ENCODE results near the gene CFAP69.
"Not testable (repeated sequence)": the region's sequence is repeated elsewhere in the genome, so short reads cannot be mapped to it uniquely, and the experiment has no call there.

The CFAP69 gene

DNA sequence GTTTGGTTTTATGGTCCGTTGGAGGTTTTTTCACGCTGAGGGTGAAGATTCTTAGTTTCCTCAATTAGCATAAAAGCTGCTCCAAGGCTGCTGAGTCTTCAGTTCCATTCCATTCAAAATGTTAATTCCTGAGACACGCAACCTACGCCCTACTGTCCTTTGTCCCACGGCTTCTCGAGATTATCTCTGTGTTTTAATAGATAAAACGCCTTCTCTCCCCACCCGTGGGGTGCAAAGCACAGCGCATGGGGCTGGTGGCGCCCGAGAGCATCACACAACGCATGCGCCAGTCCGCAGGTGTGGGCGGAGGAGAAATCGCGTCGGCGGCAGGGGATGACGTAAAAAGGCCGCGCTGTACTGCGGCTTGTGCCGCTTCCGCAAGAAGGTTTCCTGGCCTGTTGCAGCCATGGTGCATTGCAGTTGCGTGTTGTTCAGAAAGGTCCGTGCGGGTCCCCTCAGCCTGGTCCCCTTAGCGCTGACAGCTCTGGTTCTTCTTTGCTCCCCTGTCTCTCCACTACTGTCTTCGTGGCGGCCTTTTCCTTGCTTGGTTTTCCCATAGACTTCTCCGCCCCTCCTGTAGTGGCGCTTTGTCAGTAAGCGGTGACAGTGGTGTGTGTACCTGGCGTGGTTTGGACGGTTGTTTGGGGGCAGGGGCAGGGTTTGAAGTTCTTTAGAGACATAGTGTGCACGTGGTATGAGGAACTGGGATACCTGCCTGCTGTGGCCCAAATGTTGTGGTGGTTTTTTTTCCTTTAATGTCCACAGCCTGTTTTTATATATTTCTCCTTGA is 101.6 kb downstream of the CFAP69 start, which contains the start of gene GTPBP10:
Gene GTPBP10, plus strand, starts transcription at position 381 of the 790 bp plus-strand sequence. Its CDS starts 26 bp downstream, at position 407.
- CTCF ChIA-PET: interaction anchor here (0.8 kb wide), 2 partner anchors 25 to 36 kb away, joined by 3 read pairs; partner anchors contain the start of gene FAM237B
- TF ChIP-seq FOXK2 (IDR thresholded peaks at IDR 0.05) (no peak), TARDBP (IDR thresholded peaks at IDR 0.05) (no peak), BHLHE40 (IDR thresholded peaks at IDR 0.05; ENCODE audit: borderline replicate concordance) (no peak), ELF4 (IDR thresholded peaks at IDR 0.05) (peak; percentile 83), SUZ12 (IDR thresholded peaks at IDR 0.05) (no peak), L3MBTL2 (conservative IDR thresholded peaks at IDR 0.05) (peak; percentile 71), PKNOX1 (IDR thresholded peaks at IDR 0.05) (no peak)
- POLR2A ChIA-PET: interaction anchor here (0.6 to 1.2 kb wide), 2 partner anchors 10 to 68 kb away, joined by 3 to 6 read pairs; no protein-coding TSS in a partner anchor
- peak; percentile 93 for DNase-seq (ENCODE audit: extremely low spot score)

DNA sequence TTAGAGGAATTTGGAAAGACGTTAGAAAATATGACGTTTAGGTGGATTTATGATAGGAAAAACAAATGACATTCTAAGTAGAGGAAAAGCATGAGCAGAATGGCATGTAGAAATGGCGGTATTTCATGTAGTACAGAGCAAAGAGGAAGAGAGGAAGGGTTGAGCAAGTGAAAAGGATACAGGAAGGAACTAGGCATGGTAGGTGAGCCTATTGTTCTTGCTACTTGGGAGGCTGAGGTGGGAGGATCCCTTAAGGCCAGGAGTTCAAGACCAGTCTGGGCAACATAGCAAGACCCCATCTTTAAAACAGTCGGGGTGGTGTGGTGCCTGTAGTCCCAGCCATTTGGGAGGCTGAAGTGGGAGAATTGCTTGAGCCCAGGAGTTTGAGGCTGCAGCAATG is 102.8 kb downstream of the CFAP69 start:
- ChIA-PET CTCF (no interaction called here), POLR2A (no interaction called here)
- no peak for DNase-seq (ENCODE audit: extremely low spot score)
- TF ChIP-seq L3MBTL2 (conservative IDR thresholded peaks at IDR 0.05) (no peak), BHLHE40 (IDR thresholded peaks at IDR 0.05; ENCODE audit: borderline replicate concordance) (no peak), FOXA1 (IDR thresholded peaks at IDR 0.05) (no peak), SUZ12 (IDR thresholded peaks at IDR 0.05) (no peak), NFRKB (IDR thresholded peaks at IDR 0.05) (no peak), ELF4 (IDR thresholded peaks at IDR 0.05) (no peak), FOXM1 (IDR thresholded peaks at IDR 0.05; ENCODE audit: borderline replicate concordance) (no peak), ZNF384 (IDR thresholded peaks at IDR 0.05) (no peak)

- POLR2A ChIA-PET: no interaction called here
- CTCF ChIA-PET: no interaction called here
- DNase-seq (ENCODE audit: extremely low spot score): no peak
- TF ChIP-seq FOXA1 (IDR thresholded peaks at IDR 0.05) (no peak), ZNF384 (IDR thresholded peaks at IDR 0.05) (no peak), CTBP1 (IDR thresholded peaks at IDR 0.05; ENCODE audit: borderline replicate concordance) (no peak), ARNT (IDR thresholded peaks at IDR 0.05) (no peak), L3MBTL2 (conservative IDR thresholded peaks at IDR 0.05) (no peak), BHLHE40 (IDR thresholded peaks at IDR 0.05; ENCODE audit: borderline replicate concordance) (no peak), FOXK2 (IDR thresholded peaks at IDR 0.05) (no peak), SUZ12 (IDR thresholded peaks at IDR 0.05) (no peak), LEF1 (IDR thresholded peaks at IDR 0.05; ENCODE audit: borderline replicate concordance) (no peak), HDGF (IDR thresholded peaks at IDR 0.05; ENCODE audit: borderline replicate concordance) (no peak), SP1 (IDR thresholded peaks at IDR 0.05) (no peak), TARDBP (IDR thresholded peaks at IDR 0.05) (no peak)
Measured at GRCh38 chr7:90349305-90349704, 104.3 kb downstream of the CFAP69 start.

GRCh38 chr7:90350032-90350431 is 105.1 kb downstream of the CFAP69 start:
- POLR2A ChIA-PET; DNase-seq (ENCODE audit: extremely low spot score); CTCF ChIA-PET: not testable (repeated sequence)

GRCh38 chr7:90351987-90352386 is 107.0 kb downstream of the CFAP69 start:
- no peak for DNase-seq (ENCODE audit: extremely low spot score)
- TF ChIP-seq FOXM1 (IDR thresholded peaks at IDR 0.05; ENCODE audit: borderline replicate concordance) (no peak), SP1 (IDR thresholded peaks at IDR 0.05) (no peak), ARNT (IDR thresholded peaks at IDR 0.05) (no peak), PKNOX1 (IDR thresholded peaks at IDR 0.05) (no peak), FOXK2 (IDR thresholded peaks at IDR 0.05) (no peak), BHLHE40 (IDR thresholded peaks at IDR 0.05; ENCODE audit: borderline replicate concordance) (no peak), FOXA1 (IDR thresholded peaks at IDR 0.05) (no peak), SUZ12 (IDR thresholded peaks at IDR 0.05) (no peak), ZNF384 (IDR thresholded peaks at IDR 0.05) (no peak), TARDBP (IDR thresholded peaks at IDR 0.05) (no peak), CTBP1 (IDR thresholded peaks at IDR 0.05; ENCODE audit: borderline replicate concordance) (no peak), HDGF (IDR thresholded peaks at IDR 0.05; ENCODE audit: borderline replicate concordance) (no peak), L3MBTL2 (conservative IDR thresholded peaks at IDR 0.05) (no peak), NFRKB (IDR thresholded peaks at IDR 0.05) (no peak), ELF4 (IDR thresholded peaks at IDR 0.05) (no peak), LEF1 (IDR thresholded peaks at IDR 0.05; ENCODE audit: borderline replicate concordance) (no peak)
- ChIA-PET POLR2A (no interaction called here), CTCF (no interaction called here)
